Retinal pigment epithelial cell (primary cell): ENCODE results near the gene MYO5B.

ENCODE experiments used
- DNase-seq: peaks from one replicate; pipeline ENCODE4 v3.0.0-alpha.2; 2010; ENCODE audit warnings: low read depth
- H3K4me3 ChIP-seq: 2 replicates; pipeline ENCODE4 v1.5.1; 2011; ENCODE audit warnings: mild to moderate bottlenecking, low read length, control low read depth, moderate library complexity
- TF ChIP-seq, protein P1 (sequence below): conservative IDR thresholded peaks from 2 replicates; pipeline ENCODE4 v1.5.1; 2011; ENCODE audit warnings: low read depth, low read length, control low read depth, inconsistent platforms

The MYO5B gene

DNA sequence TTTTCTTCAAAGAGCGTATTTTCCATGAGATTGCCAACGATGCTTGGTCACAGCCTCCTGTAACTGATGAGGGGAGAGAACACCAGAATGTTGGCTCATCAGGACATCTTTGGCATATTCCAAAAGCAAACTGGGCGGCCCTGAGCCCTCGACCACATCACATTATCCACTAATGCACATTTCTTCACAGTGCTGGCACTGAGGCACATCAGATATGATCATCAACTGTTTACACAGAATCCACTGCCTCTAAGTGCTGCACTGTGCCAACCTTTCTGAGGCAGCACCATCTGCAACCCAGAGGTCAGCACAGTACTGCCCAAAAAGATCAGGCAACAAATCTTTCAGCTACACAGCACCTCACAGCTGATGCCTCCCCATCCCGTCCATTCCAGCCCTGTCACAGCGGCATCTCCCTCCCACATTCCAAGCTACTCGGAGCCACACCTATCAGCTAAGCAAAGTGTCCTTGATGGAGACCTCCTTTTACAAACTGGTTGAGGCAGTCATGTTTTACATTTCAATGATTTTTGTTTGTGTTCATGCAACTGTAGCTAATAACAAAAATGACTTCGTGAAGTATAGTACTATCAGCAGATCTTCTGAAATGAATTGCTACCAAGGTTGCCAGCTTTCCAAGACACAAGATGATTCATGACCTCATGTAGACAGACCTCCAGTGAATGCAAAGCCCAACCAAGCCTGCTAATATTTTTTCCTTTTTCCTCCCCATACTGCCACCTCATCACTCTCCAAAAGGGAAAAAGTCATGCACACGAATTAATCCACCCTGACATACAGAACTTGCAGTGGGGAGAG lies 32.3 kb downstream of the MYO5B start:
- DNase-seq: no peak
- H3K4me3 ChIP-seq: no peak overlapping the region
- TF ChIP-seq, protein P1, sequence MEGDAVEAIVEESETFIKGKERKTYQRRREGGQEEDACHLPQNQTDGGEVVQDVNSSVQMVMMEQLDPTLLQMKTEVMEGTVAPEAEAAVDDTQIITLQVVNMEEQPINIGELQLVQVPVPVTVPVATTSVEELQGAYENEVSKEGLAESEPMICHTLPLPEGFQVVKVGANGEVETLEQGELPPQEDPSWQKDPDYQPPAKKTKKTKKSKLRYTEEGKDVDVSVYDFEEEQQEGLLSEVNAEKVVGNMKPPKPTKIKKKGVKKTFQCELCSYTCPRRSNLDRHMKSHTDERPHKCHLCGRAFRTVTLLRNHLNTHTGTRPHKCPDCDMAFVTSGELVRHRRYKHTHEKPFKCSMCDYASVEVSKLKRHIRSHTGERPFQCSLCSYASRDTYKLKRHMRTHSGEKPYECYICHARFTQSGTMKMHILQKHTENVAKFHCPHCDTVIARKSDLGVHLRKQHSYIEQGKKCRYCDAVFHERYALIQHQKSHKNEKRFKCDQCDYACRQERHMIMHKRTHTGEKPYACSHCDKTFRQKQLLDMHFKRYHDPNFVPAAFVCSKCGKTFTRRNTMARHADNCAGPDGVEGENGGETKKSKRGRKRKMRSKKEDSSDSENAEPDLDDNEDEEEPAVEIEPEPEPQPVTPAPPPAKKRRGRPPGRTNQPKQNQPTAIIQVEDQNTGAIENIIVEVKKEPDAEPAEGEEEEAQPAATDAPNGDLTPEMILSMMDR: no peak

DNA sequence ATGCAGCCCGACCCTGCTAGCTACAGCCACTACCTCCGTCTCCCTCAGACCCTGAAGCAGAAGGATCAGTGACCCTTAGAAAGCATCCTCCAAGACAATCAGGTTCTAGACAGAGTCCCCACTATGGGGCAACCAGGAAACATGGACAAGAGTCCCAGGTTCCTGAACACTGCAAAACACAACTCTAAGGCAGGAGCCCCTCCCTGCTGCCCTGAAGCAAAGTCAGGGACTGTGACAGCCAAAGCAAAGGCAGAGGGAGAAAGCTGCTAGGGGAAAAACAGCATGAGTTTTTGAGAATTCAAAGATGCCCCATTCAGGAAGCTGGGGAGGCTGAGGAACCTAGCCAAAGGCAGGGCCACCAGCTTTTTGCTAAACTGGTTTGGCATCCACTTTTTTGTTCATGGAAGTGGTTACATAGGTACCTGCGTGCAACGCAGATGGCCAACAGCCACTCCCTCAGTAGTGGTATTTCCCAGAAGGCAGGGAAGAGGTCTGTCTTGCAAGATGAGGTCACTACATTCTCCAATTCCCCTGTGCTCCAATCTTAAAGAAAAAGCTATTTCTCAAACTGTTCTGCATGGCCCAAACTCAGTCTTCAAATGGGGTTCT lies 33.2 kb downstream of the MYO5B start:
- DNase-seq: no peak
- no peak overlapping the region for H3K4me3 ChIP-seq

DNA sequence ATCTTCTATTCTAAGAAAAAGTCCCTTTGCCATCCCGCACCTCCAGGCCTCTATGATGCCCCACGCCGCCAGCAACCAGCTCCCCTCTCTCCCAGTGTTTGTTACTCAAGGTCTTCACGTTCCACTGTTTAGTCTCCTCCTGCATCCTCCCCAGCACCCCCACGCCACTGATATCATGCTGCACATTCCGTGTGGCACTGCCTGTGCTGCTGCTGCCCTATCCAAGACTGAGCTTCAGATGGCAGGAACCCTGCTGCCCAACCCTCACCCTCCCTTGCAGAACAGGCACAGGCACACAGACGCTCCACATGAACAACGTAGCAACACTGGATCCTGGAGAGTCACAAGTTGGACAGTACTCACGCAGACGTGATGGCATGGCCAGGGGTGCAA lies 35.3 kb downstream of the MYO5B start:
- DNase-seq: no peak
- H3K4me3 ChIP-seq: no peak overlapping the region
- TF ChIP-seq, protein P1: no peak

More for the DNA sequence above, 33.2 kb downstream of the MYO5B start:
- TF ChIP-seq, protein P1: no peak

DNA sequence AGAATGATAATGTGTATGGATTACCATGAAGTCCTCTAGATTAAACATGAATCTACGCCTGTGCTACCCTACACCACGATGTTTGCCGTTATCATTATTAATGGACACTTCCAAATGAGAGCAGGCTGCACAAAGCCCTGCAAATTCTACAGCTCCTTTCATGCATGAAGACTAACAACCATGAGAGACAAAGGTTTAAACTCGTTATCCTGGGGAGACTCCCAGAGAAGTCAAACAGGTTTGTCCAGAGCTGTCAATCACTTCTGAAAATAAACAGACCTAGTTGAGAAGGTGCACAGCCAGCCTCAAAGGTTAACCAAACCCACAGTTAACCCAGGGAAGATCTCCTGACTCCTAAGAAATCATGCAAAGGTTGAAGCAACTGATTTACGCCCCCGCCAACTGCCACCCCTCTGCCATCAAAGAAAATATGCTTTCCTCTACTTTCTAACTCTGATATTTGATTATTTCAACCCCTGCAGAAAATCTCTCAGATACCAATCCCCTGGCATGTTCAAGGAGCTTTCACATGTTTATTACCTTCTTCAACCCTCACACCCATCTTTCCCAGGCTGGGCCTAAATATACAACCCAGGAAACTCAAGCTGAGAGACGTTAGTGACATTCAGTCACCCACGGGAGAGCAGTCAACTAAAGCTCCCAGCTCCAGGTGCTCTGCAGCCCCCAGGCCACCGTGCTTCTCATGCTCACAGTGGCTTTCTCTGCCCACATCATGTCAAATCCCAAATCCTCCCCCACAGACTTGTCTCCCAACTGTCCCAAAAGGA lies 35.9 kb downstream of the MYO5B start:
- TF ChIP-seq, protein P1: no peak
- DNase-seq: no peak
- H3K4me3 ChIP-seq: no peak overlapping the region

DNA sequence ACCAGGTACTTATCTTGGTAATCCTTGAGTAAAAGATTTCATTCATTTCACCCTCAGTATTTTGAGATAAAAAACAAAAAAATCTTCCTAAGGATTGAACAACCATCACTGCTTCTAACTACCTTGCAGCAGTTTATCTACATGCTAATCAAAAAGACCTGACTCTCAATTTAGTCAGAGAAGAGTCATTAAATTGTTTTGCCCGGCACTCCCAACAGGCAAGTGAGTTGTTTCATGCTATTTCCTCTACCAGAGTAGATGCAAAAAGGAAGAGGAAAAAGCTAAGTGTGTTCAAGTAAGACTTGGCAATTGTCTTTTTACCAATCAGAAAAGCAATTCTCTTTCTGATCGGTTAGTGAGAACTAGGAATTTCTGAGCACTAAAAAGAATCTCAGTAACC lies 39.5 kb downstream of the MYO5B start:
- no peak for DNase-seq
- H3K4me3 ChIP-seq: no peak overlapping the region
- TF ChIP-seq, protein P1: no peak

DNA sequence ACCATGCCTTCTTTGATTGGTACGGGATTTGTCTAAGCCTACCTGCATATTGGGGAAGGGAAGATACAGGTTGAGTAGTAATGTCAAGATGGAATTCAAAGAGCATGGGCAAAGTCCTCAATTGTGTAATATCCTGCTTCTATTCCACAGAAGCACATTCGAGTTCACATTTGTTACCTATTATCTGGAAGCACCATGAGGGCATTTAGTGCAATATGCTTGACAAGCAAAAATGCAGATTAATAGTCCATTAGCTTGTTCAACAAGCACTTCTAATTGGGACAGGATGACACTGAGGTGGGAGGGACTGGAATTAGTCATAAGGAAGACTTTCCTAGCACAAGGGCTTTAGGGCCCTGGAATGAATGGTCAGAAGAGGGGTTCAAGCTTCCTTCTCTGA lies 40.5 kb downstream of the MYO5B start:
- TF ChIP-seq, protein P1: no peak

DNA sequence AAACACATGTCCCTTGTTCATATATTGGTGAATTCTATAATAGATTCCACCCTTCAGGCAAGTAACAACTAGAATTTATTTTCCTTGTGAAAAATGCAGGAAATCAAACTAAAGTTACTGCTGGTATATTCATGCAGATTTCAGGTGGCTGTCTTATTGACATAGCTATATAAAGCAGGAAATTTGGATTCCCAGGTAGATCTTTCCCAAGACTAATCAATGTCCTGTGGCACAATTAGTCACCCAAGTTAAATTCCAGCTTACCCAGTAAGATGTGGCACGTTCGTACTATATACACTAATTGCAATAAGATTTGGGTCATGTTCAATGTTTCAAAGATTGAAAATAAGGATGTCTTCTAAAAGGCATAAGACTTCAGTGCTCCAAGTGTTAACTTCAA lies 42.0 kb downstream of the MYO5B start:
- TF ChIP-seq, protein P1: no peak
- no peak for DNase-seq
- no peak overlapping the region for H3K4me3 ChIP-seq

More for the DNA sequence above, 40.5 kb downstream of the MYO5B start:
- H3K4me3 ChIP-seq: no peak overlapping the region
- DNase-seq: no peak
